Fibroblast of skin of scalp (primary cell): ENCODE results near the gene ATF3.

ENCODE experiments used
- DNase-seq: peaks from one replicate; pipeline ENCODE4 v3.0.0-alpha.2; 2013

Gene ATF3

DNA sequence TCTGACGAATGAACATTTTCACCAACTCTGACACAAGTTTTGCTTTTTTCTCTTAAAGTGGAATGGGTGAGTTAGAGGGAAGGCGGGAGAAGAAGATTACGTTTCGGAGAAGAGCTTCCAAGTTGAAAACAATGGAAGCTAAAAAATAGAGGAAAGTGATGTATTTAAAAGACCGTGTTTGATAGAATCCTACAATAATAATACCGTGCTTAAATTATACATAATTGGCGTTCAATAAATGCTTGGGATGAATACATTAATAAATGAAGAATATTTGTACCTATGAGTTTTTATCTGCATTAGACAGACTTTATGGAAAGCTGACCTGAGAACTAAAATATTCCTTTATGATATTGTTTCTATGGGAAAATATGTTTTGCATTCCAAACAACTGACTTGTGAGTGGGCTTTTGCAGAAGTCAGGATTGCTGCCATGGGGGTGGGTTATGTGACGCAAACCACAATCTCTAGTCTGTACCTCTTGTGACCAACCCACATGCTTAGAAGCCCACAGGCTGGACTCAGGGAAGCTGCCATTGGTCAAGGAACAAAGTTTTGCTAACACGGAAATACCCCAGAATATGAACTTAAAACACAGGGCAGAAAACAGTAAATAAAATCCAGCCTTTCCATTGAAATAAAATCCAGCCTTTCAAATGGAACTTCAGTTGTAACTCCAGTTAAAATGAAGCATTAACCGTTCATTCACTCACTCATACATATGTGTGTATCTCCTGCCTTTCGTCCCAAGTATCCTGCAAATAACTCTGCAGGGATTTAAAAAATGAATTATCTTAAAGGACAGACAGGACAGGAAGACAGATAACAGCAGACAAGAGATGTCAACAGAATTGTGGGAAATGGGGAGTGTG lies 21.3 kb upstream of the ATF3 start:
- DNase-seq = peak; percentile 86

DNA sequence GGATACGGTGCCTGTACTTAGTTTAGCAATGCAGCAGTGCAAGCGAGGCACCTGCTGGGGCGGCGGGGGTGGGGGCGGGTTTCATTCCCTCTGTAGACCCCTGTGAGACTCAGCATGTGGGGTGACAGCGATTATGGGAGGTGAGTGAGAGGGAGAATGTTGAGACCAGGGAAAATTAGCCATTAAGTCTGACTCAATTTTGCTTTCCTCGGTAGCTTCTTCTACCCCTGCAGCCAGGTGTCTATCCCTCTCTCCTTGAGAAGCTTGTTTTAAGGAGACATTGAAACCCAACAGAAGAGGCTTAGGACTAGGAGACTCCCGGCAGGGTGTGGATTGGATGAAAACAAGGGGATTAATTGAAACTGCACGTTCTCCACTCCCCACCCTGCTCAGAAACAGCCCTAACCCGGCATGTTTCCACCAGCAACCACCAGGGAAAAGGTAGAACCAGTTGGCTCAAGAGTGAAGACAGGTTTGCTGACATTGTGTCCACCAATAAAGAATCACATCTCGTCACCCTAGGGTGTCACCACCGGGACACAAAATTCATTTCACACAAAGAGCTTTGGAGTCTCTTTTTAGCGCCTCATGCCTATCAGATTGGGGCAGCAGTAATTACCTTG lies 20.6 kb upstream of the ATF3 start:
- DNase-seq = no peak

DNA sequence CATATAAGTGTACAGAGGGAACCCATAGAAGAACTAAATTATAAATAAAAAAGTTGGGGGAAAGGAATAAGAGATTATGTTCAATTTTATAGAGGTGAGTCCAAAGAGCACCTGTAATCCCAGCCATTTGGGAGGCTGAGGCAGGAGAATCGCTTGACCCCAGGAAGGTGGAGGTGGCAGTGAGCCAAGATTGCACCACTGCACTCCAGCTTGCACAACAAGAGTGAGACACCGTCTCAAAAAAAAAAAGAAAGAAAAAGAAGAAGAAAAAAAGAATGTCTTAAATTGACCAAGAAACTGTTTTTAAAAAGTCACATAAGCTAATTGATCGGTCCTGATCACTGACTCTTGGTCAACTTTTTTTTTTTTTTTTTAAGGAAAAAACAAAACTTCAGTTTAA lies 19.1 kb upstream of the ATF3 start:
- DNase-seq = no peak

DNA sequence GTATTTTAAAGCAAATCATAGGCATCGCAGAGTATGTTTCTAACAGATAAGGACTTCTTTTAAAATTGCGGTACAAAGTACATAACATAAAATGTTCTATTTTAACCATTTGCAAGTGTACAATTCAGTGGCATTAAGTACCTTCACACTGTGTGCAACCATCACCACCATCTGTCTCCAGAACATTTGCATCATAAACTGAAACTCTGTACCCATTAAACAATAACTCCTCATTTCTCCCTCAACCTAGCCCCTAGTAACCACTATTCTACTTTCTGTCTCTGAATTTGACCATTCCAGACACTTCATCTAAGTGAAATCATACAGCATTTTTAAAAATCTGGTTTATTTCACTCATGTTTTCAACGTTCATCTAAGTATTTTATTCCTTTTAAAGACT lies 16.6 kb upstream of the ATF3 start:
- no peak for DNase-seq

DNA sequence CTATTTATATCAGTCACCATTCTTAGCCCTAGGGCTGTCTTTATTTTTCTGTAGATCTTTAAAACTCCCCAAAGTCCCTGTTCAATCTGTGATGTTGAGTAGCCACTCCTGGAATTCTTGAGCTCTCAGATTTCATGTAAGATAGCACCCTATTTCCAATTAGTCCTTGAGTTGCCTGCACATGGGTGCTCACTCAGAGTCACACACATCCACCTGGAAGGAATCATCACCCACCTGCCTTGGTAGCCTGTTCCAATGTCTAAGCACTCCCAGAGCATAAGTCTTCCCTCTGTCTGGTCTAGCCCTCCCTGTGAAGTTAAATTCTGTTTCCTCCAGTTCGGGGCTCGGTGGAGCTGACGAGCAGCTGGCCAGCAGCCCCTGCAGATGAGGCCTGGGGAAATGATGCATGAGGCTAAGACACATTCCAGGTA lies 14.7 kb upstream of the ATF3 start:
- DNase-seq = no peak

DNA sequence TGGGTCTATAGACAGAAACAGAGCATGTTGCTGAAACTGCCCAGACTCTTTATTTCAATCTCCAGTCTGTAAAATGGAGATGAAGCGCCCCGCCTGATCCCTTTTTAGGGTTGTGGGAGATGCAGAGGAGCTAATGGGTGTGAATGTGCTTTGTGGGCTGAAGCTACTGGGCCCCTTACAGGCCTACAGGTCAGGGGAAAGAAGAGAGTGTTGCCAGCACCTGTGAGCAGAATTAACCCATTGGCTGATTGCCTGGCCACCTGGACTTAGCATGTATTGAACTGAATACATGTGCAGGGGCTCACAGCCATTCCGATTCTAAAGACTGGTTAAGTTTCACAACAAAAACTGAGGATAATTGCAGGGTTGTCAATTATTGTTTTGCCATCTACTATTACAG lies 13.9 kb upstream of the ATF3 start:
- DNase-seq = no peak

DNA sequence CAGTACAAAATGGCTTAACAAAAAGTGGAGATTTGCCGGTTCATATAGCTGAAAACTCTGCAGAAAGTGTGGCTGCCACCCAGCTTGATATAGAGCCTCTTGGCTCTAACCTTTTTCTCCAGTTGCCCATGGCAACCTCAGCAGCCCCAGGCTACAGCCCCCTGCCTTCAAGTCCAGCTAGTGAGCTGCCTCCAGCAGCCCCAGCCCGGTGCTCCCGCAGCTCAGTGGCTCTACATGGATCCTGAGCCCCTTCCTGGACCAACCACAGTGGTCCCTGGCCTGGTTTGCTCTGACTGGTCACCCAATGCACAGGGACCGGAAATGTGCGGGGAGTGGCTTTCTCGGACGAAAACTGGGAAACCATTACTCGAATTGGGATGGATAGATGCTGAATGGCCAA lies 13.3 kb upstream of the ATF3 start:
- DNase-seq = no peak

DNA sequence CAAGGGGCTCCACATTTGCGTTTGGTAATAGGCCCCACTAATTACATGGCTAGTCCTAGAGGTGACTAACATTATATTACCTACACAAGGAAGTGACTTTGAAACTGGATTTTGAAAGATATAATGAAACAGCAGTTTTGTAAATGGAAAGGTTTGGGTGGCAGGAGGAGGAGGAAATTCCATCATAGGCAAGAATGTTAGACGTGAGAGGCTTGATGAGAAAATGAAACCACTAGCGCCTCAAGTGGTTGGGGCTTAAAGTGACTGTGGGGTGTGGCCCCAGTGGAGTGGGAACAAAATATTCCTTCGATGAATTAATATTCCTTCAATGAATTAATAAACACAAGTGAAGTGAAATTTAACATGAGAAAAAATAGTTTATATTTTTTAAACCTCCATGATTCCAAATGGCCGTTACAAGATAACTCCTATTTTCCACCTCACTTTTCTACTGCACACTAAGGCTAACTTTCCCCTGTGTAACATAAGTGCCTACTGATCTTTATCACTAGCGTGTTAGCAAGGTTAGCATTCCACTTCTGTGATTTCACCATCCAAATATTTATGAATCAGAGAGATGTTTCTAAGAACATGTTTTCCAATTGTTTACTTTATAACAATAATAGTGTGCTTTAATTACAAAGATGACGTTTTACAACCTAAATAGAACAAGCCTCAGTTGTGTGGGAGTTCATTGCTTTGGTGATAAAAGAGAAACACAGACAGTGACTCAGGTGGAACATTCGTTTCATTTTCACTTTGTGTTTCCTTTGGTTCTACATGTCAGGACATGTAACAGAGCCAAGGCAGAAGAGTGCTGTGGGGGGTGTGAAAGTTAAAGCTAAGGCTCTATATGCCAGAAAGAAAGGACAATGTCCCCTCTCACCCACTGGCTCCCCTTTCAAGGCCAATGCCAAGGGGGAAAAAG lies 12.5 kb upstream of the ATF3 start:
- DNase-seq = peak; percentile 78

DNA sequence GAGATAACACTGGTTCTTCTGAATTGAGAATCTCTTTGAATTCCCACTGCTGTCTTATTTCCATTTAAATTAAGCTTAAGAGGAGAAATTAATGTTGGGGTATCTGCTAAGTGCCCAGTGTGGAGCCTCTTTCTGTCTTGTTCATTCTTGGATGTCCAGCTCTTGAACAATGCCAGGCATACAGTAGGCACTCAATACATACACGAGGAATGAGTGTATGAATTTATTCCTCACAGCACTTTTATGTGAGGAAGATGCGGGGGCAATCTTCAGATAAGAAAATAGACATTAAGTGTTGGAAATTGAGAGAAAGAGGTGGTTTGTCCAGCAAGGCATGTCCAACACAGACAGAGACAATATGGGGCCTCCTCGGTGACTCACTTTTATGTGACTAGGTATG lies 11.8 kb upstream of the ATF3 start:
- DNase-seq = no peak

DNA sequence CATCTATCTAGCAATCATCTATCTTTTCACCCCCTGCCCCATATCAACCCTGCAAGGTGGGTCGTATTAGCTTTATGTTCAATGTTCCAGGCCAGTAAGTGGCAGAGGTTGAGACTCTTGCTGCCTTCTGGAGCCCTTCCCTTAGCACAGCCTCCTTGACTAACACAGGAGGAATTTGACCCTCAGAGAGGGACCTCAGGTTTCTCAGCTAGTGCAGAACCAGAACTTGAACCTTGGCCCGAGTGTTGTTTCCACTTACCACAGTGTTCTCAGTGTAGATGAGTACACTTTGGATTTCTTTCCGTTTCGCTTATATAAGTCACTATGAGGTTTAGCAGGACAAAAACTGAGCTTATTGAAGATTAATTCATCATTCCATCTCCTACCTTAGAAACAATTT lies 11.1 kb upstream of the ATF3 start:
- no peak for DNase-seq

DNA sequence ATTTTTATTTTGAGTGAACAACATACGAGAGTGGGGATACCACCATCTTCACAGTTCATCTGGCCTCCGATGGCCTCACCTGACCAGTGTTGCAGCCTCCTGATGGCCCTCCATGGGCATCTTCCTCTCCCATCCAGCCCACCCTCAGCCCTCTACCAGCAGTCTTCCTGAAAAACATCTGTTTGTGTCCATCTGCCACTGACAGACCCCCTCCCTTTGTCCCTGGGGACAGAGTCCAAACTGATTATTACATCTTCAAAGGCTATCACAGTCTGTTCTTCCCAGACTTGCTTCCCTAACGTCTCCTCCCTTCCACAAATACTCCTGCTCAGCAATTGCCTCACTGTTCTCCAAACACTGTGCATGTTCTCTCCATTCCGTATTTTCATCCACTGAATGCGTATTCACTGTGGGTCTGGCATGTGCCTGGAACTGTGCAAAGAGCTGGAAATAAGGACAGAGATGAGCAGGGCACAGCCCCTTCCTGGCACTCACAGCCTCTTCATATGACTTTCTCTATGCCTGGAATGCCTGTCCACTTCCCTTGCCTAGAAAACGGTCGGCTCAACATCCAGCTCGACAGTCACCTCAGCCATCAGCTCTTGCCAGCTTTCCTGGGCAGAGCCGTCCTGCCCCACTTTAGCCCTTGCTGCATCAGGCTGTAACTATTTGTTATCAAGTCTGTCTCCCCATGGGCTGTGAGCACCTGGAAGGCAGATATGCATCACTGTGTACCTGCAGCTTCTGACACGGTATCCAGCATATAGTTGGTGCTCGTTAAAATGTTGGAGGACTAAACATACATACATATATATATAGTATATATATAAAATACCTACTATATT lies 8.3 kb upstream of the ATF3 start:
- no peak for DNase-seq

DNA sequence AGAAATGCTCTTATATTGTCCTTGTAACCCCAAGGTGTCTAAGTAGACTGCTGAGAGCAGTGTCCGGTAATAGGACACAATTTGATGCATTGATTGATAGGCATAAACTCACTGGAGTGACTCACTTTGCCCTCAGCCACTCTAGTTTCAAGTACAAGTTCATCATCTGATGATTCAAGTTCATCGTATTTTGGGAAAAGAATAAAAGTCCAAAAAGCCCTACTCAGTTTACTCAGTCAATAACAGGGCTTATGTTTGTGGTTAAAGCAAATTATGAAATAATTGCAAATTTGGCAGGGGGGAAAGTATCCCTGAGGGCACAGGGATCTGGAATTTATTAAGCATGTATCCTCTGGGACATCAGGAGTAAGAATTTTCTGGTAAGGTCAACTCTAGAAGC lies 7.6 kb upstream of the ATF3 start:
- peak; percentile 56 for DNase-seq

DNA sequence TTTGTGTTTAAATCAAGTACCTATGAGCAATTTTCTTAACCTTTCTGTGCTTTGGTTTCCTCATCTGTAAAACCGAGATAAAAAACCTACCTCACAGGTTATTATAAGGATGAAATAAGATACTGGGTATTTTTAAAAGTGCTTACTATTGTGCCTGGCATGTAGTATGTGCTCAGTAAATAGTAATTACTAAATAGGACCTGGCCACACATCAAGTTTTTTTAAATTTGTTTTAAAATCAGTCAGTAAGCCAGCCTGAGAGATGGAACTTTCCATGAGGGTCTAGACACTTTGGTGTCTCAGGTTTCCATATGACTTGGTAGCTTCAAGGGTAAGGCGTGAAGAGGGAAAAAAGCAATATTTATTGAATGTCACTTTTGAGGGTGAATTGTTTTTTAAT lies 7.0 kb upstream of the ATF3 start:
- no peak for DNase-seq

DNA sequence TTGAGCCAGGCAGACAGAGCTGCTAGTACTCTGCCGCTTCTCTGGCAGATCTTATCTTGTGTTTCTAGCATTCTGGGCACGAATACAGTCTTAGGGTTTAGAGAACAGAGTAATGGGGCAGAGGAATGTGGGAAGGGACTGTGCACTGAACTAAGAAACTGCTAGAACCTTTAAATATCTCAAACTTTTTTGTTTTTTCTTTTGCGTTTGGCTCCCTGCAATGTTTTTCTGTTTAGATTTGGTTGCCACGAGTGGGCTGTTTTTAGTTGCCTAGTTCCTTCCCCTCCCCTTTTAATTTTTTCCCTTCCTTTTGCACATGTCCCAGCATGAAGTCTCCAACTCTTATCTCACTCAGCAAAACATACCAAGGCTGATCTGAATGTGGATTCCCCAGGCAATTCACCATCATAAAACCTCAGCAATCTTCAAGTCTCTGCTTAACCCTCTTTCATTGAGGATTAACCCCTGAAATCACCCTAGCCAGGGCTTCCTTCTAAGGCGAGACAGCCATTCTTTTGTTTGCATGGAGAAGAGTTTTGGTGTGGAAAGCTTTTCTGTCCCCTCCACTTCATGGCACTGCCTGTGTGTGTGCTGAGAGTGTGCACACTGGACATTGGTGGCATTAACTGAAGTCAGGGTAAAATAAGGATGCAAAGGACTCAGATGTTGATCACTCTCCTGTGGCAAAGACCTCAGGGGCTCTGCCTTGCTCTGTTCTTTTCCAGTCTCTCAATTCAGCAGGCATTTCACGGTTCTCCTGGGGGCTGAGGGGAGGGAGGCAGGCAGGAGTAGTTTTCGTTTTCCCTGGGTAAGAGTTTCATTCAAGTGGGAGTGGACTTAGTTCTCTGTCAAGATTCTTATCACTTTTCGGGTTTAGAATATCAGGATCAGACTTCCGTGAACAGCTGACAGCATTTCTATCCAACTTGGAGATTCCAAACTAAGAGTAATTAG lies 2.8 kb upstream of the ATF3 start:
- no peak for DNase-seq

DNA sequence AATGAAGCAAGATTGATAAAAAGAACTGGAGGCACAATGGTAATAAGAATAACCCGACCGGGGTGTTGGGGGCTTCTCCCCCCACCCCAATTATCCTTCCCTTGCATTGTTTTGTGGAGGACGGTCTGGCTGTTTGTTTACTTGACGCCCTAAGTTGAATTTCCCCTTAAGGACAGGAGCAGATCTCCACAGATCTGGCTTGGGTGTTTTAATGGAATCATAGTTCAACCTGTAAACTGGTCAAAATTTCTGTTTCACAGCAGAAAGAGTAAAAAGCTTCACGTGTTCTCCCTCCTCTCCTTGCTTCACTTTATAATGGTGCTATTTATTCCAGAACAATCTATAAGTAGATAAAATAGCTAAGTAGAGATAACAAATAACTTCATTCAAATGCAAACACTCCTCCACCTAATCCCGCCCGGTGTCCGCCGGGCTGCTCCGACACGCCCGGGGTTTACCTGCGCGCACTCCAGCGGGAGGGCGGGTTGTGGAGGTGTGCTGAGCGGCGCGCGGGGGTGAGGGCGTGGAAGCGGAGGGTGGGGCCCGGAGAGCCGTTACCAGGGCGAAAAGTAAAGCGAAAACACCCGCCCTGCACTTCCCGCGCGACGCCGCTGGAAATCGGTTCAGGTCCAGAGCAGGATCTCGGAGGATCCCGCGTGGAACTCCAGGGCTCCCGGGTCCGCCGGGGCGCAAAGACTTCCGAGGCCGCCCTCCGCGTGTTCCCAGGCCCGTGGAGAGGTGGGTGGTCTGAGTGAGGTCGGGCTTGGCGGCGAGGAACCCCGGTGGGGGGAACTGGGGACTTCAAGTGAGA lies 2.0 kb upstream of the ATF3 start:
- DNase-seq = no peak

DNA sequence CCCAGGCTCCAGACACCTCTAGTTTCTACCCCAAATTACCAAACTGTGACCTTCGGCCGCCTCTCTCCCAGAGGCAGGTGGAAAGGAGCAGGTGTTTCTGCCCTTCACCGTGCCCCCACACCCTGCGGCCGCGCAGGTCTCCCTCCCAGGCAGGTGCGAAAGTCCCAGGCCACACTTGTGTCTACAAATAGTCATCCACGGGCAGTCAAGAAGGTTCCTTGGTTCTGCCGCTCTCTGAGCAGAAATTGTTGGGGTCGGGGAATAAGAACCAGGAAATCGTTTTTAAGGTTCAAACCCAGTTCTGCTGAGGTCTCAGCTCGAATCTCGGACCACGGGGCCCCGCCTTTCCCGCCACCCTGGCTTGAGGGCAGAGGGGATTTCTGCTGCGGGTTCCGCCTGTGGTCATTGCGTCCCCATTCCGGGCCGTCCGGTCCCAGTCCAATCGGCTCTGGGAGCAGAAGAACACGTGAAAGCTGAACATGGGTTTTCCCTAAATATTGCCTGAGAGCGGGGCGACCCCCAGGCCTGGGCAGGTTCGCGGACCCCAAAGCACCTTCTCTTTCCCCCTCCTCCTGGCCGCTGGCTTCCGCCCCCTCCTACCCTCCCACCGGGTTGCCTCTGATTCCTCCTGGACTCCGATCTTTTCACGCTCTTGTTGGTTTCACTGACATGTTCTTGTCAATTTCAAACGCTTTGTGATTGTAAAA lies 1.2 kb upstream of the ATF3 start:
- DNase-seq = no peak

DNA sequence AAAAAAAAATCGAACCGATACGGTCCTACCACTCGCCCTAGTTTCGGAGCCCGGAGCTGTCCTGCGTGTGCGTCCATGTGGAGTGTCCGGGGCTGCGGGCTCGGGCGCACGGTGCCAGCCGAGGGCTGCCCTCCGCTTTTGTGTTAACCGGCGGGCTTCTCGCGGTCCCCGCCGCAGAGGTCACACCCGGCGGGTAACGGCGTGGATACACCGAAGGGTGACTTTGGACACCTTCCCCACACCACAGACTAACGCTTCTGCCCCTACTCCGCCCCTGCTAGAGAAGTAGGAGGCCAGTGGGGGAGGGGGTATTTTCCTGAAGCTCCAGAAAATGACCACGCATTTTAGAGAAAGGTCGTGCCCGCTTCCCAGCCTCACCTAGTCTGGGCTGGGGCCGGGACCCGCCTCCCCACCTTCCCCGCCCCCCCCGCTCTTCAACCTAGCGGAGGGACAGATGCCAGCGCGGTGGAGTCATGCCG lies 609 bp upstream of the ATF3 start:
- DNase-seq = no peak

DNA sequence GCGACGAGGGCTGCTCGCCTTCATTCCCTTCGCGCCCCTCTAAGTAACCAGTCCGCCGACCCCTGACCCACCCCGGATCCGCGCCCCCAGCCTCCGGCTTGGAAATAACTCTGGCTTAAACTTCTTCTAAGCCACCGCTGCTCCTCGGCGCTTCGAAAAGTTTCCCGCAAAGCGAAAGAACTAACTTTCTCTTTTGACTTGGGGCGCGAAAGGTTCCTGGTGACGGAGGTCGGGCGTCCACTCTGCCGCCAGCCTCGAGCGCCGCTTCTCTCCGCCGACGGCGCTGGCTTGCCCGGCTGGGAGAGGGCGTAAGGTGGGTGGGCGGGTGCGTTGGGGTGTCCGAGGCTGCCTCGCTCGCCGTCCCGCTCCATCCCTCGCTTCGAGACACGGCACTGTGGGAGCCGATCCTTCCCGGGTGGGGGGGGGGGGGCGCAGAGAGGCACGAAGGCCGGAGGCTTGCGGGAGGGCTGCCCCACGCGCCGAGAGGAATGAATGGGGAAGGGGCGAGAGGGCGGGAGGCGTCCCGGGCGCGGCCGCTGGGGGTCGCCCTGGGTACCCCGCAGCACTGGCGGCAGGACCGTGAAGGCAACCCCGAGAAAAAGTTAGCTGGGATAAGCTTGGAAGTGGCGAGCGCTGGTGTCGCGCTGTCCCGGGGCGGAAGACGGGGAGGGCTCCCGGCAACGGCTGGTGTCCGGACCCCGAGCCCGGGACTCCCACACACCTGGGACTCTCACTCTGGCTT lies 569 bp downstream of the ATF3 start:
- DNase-seq = peak; percentile 65
